IPS DF 4.7 (cell line): ENCODE measurements around the gene SNUPN.

Source experiments
- DNase-seq: peaks from one replicate; pipeline ENCODE4 v3.0.0-alpha.2; 2013; ENCODE audit warnings: low spot score; ENCODE audit errors: extremely low read depth

The SNUPN gene

GRCh38 chr15:75625542-75626347 is at the start of gene SNUPN:
Gene SNUPN (minus strand): TSS chr15:75625725. CDS start chr15:75621051, 4,674 bp downstream.
- peak; percentile 80 for DNase-seq

- DNase-seq, result no peak
Observed at GRCh38 chr15:75674366-75674765, 48.8 kb upstream of the SNUPN start.

DNA sequence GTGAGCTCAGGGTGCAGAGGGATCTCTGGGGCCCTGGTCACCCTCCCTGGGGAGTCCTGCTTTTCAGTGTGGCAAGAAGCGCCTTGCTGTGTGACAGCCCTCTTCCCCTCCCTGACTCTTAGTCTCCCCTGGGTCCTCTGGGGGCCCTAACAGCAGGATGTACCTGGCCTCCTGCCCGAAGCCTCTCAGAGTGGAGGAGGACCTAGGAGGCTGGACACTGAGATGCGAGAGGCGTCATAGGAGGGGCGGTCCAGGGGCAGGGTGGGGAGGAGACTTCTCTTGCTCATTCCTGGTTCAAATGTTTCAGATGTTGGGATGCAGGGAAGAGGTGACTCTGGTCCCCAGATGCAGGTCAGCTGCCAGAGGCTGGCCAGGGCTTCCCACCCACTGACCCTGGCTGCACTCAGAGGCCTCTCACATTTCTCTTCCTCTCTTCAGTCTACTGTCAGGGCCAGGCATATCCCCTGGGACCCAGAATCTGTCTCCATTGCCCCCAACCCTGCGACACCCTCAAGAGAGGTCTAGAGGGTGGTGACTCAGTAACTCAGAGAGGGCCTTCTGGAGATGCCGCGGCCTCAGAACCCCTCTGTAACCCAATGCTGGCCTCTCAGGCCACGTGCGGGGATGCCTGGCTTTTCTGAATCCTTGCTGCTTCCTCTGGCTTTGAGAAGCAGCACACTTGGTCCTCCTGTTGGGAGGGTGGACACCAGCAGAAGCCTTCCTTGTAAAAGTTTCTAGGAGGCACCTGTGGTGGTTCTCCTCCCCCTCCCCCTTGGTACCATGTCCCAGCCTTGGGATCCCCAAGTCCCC is 48.1 kb upstream of the SNUPN start:
- no peak for DNase-seq

GRCh38 chr15:75672646-75673425 is 47.3 kb upstream of the SNUPN start:
- no peak for DNase-seq

- DNase-seq, result no peak
Observed at GRCh38 chr15:75671730-75672602, 46.4 kb upstream of the SNUPN start.

DNA sequence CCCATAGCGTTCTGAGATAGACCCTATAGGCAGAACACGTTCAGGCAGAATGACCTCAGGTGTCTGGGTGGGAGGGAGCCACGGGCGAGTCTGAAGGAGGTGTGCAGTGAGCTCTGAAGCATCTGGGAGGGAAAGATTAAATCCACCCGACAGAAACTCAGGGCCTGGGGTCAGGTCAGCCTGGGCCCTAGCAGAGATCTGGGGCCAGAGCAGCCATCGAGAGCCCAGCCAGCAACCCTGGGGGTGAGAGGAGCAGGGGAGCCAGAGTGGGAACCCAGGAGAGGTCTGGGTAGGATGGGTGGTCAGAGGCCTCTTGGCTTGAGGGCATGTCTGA is 44.3 kb upstream of the SNUPN start:
- no peak for DNase-seq

DNA sequence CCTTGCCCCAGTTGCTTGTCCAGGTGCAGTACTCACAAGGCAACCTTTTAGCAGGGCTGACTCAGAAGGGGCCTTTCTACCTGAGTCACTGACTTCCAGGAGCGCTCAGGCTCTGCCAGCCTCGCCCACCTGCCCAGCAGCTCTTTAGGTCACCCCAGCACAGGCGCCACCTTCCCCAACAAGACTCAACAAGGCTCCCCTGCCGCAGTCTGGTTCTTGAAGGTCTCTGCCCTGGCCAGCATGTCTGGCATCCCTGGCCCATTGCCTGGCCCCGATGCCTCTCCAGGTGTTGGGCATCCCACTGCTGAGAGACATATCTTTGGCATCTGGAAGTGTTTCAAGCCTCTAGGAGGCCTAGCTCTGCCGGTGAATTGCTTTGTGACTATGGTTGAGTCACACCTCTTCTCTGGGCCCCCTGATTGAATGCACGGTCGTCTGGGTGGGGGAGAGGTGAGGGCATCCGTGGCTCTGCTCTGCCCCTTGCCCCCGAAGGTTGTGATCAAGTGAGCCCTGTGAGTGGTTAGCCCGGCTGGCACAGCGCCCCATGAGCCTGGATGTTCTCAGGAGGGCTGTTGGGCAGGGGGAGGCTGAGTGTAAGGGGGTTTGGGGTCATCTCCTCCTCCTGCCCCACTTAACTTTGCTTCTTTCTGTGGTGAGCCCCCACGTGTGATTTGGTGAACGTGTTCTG is 43.8 kb upstream of the SNUPN start:
- DNase-seq, result no peak

GRCh38 chr15:75666823-75667501 is 41.4 kb upstream of the SNUPN start:
- DNase-seq, result no peak

DNA sequence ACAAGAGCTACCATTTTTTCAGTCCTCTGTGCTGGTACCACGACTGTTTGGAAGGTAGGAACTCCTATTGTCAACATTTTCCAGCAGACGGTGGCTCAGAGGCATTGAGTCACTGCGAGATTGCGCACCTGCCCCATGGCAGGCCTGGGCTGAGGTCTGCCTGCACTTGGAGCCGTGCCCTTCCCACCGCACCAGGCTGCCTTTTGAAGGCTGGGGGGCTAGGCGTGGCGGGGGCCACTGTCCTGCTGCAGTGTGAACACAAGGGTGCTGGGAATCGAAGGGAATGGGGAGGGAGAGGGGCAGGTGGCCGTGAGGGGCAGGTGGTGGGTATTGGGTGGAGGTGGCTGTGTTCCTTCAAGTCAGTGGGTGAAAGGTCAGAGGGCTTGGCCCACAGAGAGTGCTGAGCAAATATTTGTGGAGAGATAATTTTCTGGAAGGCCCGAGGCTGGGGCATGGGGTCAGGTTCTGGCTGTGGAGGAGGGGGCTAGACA is 38.5 kb upstream of the SNUPN start:
- no peak for DNase-seq

DNA sequence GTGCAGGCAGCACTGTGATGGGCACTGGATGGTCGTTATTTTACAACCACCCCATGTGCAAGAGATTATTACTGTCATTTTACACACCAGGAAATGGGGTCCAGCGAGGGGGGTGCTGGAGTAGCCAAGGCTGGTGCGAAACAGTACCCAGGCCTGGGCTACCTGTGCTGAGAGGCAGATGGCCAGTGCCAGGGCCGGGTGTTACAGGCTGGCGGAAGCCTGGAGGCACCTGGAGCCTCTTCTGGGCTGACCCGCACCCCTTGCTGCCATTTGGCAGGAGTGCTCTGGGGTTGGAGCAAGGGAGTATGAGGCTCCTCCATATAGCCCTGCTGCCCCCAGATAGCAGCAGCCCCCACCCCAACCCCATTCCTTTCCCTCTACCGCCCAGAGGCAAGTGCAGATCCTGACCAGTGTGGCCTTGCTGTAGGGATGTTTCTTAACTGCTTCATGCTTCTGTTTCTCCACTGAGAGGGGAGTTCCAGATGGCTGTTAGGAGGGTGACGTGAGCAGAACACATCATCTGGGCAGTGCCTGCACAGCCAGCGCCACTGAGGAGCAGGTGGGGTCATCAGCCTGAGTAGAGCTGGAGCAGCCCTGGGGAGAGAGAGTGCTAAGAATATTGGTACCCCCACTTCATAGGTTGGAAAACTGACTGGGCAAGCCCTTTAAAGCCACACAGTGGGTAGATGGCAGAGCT is 37.4 kb upstream of the SNUPN start:
- DNase-seq, result no peak

GRCh38 chr15:75661756-75662140 is 36.2 kb upstream of the SNUPN start:
- no peak for DNase-seq

DNA sequence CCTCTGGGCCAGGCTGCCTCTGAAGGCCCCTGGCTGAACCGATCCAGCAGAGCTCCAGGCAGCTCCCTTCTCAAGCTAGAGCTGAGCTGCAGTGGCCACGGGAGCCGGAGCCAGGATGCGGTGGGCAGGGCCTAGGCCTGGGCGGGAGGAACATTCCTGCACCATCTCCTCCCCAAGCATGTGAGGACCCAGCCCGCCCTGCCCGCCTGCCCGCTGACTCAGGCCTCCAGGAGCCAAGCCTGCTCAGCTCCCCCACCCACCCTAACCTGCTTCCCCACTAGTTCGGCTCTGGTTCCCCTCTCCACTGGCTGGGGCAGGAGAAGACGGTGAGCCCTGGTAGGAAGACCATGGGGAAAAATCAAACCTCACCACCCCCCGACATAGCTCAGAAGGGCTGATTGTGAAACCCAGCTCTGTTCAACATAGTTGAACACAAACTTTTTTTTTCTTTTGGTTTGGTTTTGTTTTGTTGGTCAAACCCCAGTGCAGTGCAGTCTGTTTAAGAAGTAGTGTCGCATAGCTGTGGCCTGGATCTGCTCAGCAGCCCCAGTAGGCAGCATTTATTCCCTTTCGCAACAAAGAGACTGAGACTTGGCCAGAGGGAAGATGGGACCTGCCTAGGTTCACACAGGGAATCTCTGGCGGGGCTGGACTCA is 35.7 kb upstream of the SNUPN start:
- DNase-seq, result no peak

DNA sequence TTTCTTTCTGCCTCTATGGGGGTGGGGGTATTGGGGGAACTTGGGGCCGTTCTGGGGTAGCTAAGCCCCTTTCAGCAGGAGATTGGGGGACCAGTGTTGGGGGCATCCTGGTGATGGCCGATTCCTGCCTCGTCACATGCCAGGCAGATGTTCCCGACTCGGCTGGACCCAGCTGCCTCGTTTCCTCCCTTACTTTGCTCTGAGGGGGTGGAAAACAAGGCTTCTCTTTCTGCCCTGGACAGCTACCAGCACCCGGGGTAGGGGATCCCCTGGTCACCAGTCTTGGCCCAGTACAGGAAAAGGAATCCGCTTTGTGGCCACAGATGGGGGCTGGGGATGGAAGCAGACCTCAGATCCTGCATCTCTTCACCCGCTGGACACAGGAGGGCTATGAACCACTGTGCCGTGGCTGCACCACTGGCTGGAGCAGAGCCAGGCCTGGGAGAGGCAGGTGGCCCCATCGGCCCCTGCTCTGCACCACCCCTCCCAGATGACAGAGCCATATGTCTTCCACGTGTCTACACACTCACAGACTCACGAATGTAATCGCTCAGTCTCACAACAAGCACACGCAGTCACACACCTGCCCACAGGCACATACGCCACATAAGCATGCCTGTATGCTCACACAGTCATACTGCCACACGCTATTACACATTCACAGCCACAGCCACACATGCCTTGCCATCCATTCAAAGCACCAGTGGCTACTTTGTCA is 34.6 kb upstream of the SNUPN start:
- DNase-seq, result no peak

DNA sequence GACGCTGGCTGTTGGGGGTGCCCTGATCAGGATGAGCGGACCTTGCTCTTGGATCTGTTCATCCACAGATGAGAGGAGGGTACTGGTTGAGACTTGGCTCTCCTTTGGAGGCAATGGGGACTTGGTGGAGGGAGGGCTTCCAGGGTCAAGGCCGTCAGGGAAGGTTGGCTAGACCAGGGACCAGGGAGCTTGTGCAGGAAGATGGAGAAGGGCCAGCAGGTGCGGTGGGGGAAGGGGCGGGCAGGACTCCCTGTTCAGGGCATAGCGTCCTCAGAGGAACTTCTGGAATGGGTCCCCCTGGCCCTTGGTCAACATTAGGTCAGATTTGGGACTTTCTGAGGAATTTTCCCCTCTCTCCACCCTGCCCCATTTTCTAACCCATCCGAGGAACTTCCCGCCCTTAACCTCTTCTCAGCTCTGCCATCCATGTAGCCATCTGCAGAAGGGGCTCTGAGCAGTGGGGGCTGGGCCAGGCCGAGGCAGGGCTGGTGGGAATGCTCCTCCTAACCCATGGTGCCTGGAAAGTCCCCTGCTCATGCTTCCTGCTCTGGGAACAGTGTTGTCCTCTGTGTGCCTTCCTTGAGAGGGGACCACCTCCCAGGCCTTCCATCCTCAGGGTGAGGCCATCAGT is 33.7 kb upstream of the SNUPN start:
- DNase-seq, result no peak

- DNase-seq, result no peak
Observed at GRCh38 chr15:75656813-75657212, 31.3 kb upstream of the SNUPN start.

DNA sequence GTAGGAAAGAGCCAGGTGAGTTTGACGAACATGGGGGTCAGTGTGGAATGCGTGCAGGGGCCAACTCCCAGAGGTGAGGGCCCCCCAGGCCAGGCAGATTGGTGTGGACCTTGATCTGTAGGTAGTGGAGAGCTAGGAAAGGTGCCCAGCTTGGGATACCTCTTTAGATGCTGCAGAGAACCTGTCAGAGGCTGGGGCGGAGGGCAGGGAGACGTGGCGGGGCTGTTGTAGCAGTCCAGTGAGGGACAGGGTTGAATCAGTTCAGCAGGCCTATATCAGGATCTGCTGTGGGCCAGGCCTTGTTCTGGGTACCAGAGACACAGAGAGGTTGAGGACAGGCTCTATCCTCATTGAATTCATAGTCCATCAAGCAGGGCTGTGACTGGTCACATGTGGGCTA is 30.8 kb upstream of the SNUPN start:
- DNase-seq, result no peak

- no peak for DNase-seq
Observed at GRCh38 chr15:75655931-75656330, 30.4 kb upstream of the SNUPN start.
